Peyer's patch (tissue), 4 donors: Measurements from ENCODE around the gene TMEM39B.

ENCODE experiments used
- CTCF ChIP-seq, 6 experiments: fragments of 450-650 bp in 4 of 6; fragments of 200-600 bp in 2 of 6; sonication (generic) in 1 of 6; IDR thresholded peaks; one replicate each; pipeline ENCODE4 v1.5.1; 2017 to 2019; ENCODE audit warnings: antibody characterized with exemption in 6 of 6, mild to moderate bottlenecking in 3 of 6, moderate library complexity in 1 of 6
- POLR2A ChIP-seq, 2 donors: fragments of 450-650 bp; IDR thresholded peaks; one replicate each; pipeline ENCODE4 v1.5.1; 2017; ENCODE audit warnings: antibody characterized with exemption in 2 of 2, mild to moderate bottlenecking in 2 of 2, moderate library complexity in 2 of 2

- TF ChIP-seq POLR2A (IDR thresholded peaks at IDR 0.05) = no peak
- TF ChIP-seq CTCF (IDR thresholded peaks at IDR 0.05) = no peak
Observed at GRCh38 chr1:32042330-32042729, 30.4 kb upstream of the TMEM39B start.
